GM18511 (cell line): ENCODE data around the gene TESMIN.

Source experiments
- ATAC-seq: cut with Tn5 transposase; IDR thresholded peaks from one replicate; pipeline ENCODE4 v1.9.1; 2021; ENCODE audit warnings: mild to moderate bottlenecking, moderate library complexity; ENCODE audit not compliant: unreplicated experiment

Gene TESMIN

DNA sequence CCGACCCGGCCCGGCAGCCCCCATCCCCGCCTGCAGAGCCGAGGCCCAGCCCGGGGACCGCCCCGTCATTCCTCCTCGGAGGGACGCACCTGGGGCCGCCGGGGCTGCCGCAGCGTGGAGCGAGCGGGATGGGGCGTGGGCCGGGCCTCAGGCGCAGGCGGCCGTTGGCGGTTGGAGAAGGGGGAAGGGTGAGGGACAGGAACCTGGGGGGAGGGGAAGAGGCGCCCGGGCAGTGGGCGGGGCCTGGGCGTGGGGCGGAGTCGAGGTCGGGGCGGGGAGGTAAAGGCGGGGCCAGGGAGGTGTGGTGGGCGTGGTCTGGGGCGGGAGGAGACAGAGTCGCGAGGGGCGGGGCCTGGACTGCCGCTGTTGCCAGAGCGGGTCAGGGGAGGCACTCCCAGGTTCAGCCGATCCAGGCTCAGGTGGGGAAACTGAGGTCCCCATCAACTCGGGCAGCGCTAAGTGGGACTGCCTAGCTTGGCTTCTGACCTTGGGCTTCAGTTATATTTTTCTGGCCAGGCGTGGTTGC is at the start of gene TESMIN:
Gene TESMIN, minus strand, starts transcription at position 190 of the 526 bp plus-strand sequence. CDS start 860 bp downstream, outside the sequence.
- ATAC-seq = no peak

DNA sequence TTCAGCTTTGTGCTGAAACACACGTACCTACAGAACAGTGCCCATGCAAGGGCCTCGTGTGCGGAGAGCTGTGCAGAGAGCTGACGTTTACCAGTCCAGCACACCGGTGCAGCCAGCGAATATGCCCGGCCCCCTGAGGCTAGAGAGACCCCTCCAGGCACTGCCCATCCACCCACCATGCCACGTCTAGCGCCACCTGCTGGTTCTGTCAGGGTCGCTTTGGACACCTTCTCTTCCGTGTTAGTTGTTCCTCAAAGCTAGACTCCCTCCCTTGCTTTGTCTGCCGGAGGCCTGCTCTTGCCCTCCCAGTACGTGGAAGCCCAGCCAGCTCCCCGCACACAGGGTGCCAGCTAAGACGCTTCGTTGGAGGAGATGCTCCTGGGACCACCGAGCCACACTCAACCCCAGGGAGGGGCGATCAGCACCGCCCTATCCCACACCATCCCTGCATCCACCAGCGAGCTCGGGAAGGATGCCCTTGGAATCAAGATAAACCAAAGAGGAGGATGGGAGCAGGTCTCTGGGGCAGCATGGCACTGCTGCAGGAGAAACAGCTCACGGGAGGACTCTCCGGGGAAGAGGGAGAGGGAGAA is 47.0 kb upstream of the TESMIN start:
- ATAC-seq = no peak

GRCh38 chr11:68796801-68797200 is 45.5 kb upstream of the TESMIN start:
- no peak for ATAC-seq

DNA sequence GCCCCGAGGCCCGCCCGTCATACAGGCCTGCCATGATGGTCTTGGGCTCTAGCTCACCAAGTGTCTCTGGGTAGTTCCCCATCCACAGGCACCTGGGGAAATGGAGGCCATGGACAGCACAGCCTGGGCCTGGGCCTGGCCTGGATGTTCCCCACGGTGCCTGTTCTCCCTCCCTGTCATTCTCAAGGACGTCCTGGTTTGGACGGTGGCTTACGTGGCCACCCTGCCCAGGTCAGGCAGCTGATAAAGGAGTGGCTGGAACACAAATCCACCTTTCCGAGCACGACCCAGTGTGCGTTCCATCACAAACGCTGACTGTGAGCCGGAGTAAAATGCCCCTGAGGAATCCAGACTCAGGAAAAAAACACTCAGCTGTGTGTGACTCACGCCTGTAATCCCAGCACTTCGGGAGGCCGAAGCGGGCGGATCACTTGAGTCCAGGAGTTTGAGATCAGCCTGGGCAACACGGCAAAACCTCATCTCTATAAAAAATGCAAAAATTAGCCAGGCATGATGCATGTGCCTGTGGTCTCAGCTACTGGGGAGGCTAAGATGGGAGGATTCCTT is 41.2 kb upstream of the TESMIN start:
- no peak for ATAC-seq

DNA sequence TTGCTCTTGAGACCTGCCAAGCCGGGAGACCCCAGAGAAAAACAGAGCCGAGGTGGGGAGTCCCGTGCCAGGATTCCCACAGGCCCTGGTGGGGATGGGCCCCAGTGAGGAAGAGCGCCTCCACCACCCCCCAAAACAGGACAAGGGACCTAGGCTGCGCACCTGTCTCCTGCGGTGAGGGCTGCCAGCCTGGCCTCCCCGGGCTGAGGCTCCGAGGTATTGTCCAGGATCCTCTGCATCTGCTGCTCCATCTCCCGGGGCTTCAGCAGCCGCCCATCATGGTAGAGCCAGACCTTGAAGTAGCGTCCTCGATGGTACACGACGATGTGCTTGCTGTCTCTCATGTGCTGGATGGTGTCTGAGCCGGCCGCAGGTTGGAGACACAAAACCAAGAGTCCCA is 33.3 kb upstream of the TESMIN start:
- no peak for ATAC-seq

- no peak for ATAC-seq
These were observed 32.0 kb upstream of the TESMIN start for GRCh38 chr11:68783216-68783821.

GRCh38 chr11:68782711-68783110 is 31.4 kb upstream of the TESMIN start:
- no peak for ATAC-seq

- ATAC-seq = no peak
These were observed 29.5 kb upstream of the TESMIN start for GRCh38 chr11:68780829-68781228.

- no peak for ATAC-seq
These were observed 26.9 kb upstream of the TESMIN start for GRCh38 chr11:68778205-68778604.

GRCh38 chr11:68776442-68777235 is 25.3 kb upstream of the TESMIN start:
- ATAC-seq = no peak

DNA sequence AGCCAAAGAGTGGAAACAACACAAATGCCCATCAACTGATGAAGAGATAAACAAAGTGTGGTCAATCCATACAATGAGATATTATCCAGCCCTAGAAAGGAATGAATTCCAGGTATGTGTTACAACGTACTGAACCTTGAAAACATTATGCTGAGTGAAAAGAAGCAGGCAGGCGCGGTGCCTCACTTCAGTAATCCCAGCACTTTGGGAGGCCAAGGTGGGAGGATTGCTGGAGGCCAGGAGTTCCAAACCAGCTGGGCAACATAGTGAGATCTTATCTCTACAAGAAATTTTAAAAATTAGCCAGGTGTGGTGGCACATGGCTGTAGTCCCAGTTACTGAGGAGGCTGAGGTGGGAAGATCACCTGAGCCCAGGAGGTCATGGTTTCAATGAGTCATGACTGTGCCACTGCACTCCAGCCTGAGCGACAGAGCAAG is 24.6 kb upstream of the TESMIN start:
- no peak for ATAC-seq

GRCh38 chr11:68774194-68774585 is 22.9 kb upstream of the TESMIN start:
- ATAC-seq = no peak

DNA sequence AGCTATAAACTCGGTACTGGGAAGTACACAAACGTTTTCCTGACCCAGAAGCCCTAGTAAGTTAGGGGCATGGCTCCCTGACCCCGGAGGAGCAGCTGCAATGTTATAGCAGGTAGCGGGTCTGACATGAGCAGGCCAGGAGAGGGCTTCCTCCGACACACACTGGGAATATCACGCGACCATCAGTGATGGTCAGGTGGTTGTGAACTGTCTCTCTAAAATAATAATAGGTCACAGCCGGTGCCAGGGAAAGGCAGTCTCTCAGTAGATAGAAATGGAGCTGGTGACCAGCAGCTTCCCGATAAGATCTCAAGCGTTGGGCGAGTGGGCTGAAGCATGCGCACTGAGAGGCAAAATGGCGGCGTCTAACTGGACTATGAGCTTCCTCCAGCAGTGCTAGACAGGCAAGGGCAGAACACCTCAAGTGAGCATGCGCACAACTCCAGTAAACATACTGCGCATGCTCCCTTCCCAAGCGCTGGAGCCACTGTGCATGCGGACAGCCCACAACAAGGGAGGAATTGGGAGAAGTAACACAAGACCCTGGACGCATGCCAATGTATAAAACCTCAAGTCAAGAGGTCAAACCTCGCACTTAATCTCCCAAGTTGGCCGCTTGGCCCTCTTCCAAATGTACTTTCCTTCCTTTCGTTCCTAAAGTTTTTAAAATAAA is 22.3 kb upstream of the TESMIN start:
- ATAC-seq = no peak

DNA sequence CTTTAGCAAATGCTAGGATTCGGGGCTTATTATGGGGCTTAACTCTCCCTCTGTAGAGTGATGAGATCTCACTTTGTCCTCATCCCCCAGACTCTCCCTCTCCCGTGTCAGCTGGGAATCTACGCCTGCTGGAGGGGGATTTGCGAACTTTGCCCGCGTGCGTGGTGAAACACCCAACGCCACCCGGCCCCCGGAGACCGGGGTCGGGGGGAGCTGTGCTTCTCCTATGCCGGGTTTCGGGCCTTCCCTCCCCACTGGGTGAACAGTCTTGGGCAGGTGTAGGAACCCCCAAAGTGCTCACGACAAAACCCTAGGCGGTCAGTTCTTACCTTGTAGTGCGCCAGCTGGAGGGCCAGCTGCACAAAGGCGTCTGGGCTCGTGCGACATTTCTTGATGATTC is 21.6 kb upstream of the TESMIN start:
- no peak for ATAC-seq

DNA sequence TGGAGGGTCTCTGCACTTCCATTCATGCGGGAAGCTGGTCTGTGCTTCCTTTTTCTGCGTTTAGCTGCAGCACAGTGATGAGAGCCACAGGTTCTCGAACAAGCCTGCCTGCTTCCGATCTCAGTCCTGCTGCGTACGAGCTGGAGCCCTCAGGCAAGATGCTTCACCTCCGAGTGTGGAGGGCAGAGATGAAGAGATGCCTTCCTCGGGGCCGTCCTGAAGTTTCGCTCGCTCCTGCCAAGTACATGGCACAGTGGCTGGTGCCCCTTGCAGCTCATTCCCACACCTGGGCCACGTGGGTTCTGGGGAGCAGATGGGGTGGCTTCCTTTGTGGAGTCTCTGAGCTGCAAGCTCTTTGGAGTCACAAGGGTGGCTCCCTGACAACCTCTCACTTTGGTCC is 19.5 kb upstream of the TESMIN start:
- ATAC-seq = no peak

GRCh38 chr11:68767672-68768071 is 16.4 kb upstream of the TESMIN start:
- no peak for ATAC-seq

DNA sequence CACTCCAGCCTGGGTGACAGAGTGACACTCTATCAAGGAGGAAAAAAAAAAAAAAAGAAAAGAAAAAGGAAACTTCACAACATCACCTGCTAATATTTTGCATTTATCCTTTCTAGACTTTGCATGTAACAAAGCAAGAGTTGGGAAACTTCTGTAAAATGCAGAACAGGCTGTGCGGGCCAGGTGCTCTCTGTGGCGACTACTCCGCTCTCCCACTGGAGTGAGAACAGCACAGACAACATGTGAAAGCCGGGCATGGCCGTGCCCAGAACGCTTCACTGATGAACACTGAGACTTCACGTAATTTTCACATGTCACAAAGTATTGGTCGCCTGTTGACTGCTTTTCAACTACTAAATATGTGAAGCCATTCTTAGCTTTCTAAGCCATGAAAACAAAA is 15.5 kb upstream of the TESMIN start:
- no peak for ATAC-seq

GRCh38 chr11:68764746-68765145 is 13.4 kb upstream of the TESMIN start:
- no peak for ATAC-seq

- no peak for ATAC-seq
These were observed 12.8 kb upstream of the TESMIN start for GRCh38 chr11:68763926-68764657.

- no peak for ATAC-seq
These were observed 11.9 kb upstream of the TESMIN start for GRCh38 chr11:68763181-68763721.
